Astrocyte of the spinal cord (primary cell): Measurements from ENCODE around the gene DRAXIN.
A peak's percentile ranks its signal among the peaks of the same experiment; 100 is the strongest.

ENCODE experiments used
- DNase-seq: peaks from one replicate; pipeline ENCODE4 v3.0.0; 2011; ENCODE audit warnings: low read depth, low spot score
- H3K4me3 ChIP-seq: 2 replicates; pipeline ENCODE4 v1.5.1; 2011; ENCODE audit warnings: low read depth, mild to moderate bottlenecking, low read length, moderate library complexity
- in situ Hi-C: cut with HindIII; loops from 2 replicates; pipeline ENCODE4 v1.10.0; 2017; ENCODE audit warnings: low sequenced_read_pairs
- TF ChIP-seq, protein P1 (sequence below): IDR thresholded peaks from 2 replicates; pipeline ENCODE4 v1.5.1; 2012; ENCODE audit warnings: low read depth, mild to moderate bottlenecking, low read length, inconsistent platforms

Gene DRAXIN

DNA sequence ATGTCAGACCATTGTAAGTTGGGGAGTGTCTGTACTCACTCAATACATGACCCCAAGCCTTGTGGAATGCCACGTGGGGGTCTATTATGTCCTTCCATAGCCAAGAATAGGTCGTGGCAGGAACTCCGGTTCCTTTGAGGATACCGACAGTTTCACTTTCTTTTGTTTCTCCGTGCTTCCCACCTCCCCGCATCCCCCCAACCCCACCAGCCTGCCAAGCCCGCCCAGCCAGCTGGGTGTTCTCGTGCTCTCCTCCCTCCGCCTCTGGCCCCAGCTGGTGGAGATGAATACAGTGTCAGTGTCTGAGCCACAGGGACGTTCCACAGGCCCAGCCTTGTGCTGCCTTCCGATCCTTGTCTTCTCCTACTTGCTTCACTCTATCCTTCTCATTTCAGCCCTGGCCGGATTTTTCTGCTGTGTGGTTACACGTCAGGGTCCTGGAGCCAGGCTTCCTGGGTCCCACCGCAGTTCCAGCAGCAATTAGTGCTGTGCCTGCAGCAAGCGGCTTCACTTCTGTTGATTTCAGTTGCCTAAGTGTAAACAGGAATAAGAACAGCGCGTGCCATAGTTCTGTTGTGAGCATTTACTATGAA lies 40.3 kb downstream of the DRAXIN start:
- TF ChIP-seq, protein P1, sequence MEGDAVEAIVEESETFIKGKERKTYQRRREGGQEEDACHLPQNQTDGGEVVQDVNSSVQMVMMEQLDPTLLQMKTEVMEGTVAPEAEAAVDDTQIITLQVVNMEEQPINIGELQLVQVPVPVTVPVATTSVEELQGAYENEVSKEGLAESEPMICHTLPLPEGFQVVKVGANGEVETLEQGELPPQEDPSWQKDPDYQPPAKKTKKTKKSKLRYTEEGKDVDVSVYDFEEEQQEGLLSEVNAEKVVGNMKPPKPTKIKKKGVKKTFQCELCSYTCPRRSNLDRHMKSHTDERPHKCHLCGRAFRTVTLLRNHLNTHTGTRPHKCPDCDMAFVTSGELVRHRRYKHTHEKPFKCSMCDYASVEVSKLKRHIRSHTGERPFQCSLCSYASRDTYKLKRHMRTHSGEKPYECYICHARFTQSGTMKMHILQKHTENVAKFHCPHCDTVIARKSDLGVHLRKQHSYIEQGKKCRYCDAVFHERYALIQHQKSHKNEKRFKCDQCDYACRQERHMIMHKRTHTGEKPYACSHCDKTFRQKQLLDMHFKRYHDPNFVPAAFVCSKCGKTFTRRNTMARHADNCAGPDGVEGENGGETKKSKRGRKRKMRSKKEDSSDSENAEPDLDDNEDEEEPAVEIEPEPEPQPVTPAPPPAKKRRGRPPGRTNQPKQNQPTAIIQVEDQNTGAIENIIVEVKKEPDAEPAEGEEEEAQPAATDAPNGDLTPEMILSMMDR: no peak
- peak overlapping the region; percentile 19 for H3K4me3 ChIP-seq
- DNase-seq: peak; percentile 57
- in situ Hi-C loops: no loop called here

DNA sequence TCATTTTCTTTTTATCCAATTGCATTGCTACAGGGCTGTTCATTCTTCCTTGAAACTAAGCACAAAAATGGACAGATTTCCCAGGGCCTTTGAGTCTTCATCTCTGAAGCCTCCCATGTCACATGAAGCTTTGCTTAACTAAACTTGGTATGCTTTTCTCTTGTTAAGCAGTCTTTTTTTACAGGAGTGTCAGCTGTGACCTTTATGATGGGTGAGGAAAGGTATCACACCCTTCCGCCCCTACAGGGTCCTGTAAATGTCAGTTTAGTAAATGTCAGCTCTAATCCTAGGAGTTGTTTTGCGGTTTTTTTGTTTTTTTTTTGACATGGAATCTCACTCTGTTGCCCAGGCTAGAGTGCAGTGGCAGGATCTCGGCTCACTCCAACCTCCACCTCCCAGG lies 41.8 kb downstream of the DRAXIN start:
- no peak overlapping the region for H3K4me3 ChIP-seq
- in situ Hi-C loops: no loop called here
- no peak for DNase-seq
- TF ChIP-seq, protein P1: no peak

DNA sequence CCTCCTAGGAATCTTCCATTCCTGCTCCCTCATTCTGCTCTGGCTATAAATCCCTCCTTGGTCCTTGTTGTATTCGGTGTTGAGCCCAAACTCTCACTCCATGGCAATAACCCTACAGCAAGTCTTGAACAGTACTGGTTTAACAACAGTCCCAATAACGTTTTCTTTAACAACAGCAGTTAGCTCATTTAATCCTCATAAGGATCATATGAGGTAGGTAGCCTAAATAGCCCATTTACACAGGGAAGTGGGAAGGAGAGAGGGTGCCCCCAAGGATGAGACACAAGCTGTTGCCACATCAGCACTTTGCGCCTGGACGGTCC lies 44.0 kb downstream of the DRAXIN start:
- no peak for DNase-seq
- H3K4me3 ChIP-seq: peak overlapping the region; percentile 73
- TF ChIP-seq, protein P1: no peak
- in situ Hi-C loops: no loop called here

DNA sequence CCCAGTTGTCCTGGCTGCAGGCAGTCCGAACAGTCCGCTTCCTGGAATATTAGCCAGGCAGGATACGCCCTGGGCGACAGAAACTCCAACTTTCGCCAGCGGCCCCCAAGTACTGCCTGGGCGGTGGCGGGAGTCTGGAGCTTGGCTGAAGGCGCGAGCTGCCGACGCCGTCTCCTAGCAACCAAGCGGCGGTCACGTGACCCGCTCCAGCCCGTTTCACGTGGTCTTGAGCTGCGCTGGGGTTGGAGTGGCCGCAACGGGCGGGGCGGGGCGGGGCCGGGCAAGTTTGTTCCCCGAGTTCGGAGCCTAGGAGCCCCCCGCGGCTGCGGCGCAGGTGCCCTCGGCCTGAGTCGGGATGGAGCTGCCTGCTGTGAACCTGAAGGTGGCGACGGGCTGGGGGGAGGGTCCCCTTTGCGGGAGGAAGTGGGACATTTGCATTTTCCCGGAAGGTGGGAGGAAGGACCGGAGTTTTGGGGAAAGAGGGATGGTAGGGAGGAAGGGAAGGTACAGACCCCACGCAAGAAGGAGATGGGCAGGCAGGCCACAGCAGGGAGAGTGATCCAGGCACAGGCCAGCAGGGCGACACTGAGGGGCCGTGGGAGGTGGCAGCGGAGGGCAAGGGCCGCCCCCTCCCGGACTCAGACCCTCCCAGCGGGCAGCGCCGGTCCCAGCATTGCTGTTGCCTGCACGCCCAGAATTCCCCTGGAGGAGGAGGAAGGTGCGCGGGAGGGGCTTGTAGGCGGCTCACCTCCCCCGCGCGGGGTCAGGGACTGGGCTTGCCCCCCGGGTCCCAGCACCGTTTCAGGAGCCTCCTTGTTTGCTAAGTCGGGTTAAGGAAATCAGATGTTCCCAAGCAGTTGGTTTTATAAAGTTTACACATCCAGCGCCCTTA lies 44.6 kb downstream of the DRAXIN start, which contains the start of gene AGTRAP:
AGTRAP (plus strand) TSS at position 283 of the 892 bp plus-strand sequence; CDS start at position 356, 73 bp downstream.
- TF ChIP-seq, protein P1: peak; percentile 14
- H3K4me3 ChIP-seq: peak within 1 kb of the TSS; percentile 73
- in situ Hi-C loops: no loop called here
- DNase-seq: peak; percentile 91

DNA sequence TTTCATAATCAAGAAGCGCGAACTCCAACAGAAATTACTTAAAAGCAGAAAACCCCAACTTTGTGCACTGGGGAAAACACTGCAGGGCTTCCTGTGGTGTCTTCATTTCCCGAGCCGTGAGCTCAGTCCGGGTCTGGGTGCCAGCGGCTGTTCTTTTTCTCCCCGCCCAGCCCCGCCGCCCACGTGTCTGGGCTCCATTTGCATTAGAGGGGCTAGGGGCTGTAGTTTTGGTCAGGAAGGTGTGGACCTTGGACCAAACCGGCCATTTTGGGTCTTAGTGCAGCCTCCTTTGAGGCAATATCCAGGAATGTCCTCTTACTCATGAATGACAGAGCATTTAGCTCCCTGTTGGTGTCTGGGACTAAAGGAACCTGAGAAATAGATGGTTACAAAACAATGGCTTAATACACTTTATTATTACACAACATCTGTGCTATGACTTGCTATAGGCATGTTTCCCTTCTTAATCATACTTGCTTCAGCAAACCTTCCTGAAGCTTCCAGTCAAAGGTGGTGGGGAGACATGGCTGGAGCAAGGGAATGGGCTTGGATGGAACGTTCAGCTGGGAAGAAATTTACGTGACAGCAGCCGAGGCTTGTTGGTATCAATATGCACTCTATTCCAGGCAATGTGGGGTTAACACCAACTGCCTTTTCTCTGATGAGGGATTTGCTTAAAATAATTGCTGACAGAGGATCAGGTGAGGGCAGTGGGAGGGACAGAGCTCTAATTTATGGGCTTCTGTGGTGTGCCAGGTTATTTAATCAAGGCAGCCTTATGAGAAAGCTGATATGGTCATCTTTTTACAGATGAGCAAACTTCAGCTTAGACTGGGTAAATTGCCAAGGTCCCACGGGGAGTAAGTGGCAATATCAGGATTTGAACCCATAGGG lies 45.5 kb downstream of the DRAXIN start:
- TF ChIP-seq, protein P1: no peak
- peak; percentile 44 for DNase-seq

DNA sequence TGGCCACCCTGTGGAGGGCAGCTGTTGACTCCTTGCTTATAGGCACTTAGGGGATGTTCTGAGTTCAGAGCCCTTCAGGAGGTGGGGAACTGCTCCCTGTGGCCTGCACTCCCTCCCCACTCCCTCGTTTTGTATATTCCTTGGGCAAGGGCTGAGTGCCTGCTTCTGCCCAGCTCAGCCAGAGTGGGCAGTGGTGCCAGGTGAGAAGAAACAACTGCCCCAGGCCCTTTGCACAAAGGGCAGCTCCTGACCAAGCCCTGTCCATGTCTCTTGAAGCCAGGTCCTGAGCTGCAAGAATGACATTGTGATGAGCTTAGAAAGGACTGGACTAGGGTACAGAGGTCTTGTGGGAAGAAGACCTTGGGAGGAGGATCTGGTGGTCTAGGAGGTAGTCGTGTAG lies 46.6 kb downstream of the DRAXIN start:
- DNase-seq: no peak
- no peak overlapping the region for H3K4me3 ChIP-seq
- TF ChIP-seq, protein P1: no peak
- in situ Hi-C loops: no loop called here

More for the DNA sequence above, 45.5 kb downstream of the DRAXIN start:
- in situ Hi-C loops: no loop called here
- peak overlapping the region; percentile 73 for H3K4me3 ChIP-seq
